ENCODE data around the gene FNDC3B. TPM values are rescaled to one million over a fixed set of nuclear protein-coding genes. Genes with fewer than 3 reads are reported as not detected.

FNDC3B gene
- polyA plus RNA-seq, 6 donors from 2014 or later = 1.2 to 3.1 (median 2.2) TPM; not detected in 1

DNA sequence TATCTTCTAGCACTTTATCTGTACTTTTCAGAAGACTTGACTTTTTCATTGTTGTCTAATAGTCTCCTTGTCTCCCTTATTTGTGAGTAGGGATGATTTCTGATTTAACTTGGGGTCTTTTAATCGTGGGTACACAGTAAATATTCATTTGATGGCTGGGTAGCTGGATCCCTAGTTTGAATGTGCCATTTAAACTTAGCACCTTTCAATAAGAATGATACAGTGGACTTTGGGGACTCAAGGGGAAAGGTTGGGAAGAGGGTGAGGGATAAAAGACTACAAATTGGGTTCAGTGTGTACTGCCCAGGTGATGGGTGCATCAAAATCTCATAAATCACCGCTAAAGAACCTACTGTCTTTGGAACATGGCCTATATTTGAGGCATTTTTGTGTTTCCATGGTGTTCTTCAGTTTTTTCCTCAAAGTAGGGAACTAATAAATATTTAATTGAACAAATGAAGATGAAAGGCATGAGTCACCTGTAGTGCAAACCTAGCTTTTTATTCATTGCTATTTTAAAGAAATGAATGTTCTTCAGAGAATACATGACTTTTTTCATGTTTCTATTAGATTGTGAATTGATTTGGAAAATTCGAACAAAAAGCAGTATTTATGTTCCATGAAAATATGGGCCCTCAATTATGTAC is 12.1 kb downstream of the FNDC3B start:
- Mint-ChIP-seq H3K9me3 (peaks cover 0 to 2% (median 0%) of the 10 kb centered on the region in 7 donors), H3K27me3 (peaks cover 0 to 11% (median 0%) of the 10 kb centered on the region in 3 donors), H3K27ac (no peak overlapping the region), H3K4me1 (peaks cover 4 to 11% (median 8%) of the 10 kb centered on the region in 3 donors), H3K4me3 (no peak overlapping the region), H3K36me3 (peaks cover 0 to 9% of the 10 kb centered on the region in 2 donors)
- ATAC-seq (ENCODE audit: low read depth in 2 of 2) = no peak
- no peak for DNase-seq

DNA sequence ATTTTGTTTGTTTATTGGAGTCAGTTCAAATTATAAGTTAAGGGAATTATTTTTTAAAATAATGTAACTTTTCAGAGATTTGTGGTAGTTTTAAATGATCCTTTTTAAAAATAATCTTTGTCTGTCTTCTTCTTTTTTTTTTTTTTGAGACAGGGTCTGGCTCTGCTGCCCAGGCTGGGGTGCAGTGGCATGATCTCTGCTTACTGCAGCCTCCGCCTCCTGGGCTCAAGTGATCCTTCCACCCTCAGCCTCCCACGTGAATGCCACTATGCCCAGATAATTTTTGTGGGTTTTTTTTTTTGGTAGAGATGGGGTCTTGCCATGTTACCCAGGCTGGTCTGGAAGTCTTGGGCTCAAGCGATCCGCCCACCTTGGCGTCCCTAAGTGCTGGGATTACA is 12.6 kb downstream of the FNDC3B start:
- Mint-ChIP-seq H3K4me1 (peaks cover 4 to 11% (median 8%) of the 10 kb centered on the region in 3 donors), H3K27me3 (peaks cover 0 to 12% (median under 1%) of the 10 kb centered on the region in 3 donors), H3K27ac (no peak overlapping the region), H3K4me3 (no peak overlapping the region), H3K9me3 (peaks cover 0 to 2% (median 0%) of the 10 kb centered on the region in 7 donors), H3K36me3 (peaks cover 0 to 9% of the 10 kb centered on the region in 2 donors)
- ATAC-seq (ENCODE audit: low read depth in 2 of 2) (no peak), DNase-seq (no peak)

DNA sequence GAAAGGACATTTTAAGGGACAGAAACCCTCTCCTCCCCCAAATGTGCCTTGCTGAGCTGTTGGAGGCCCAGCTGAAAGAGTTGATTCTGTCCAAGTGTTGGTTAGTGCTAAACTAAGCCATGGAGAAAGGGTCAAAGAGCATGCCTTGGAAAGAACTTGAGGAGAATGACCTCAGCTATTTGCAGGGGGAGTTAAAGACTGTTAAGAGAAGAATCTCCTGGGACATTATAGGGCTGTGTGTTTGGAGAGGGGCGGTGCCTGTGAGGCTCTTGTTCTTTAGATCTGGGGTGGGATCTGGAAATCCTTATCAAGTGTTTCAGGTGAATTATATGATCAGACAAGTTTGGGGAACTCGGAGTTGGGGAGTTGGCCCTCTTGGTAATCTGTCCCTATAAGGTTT is 13.0 kb downstream of the FNDC3B start:
- Mint-ChIP-seq H3K4me1 (peaks cover 4 to 11% (median 8%) of the 10 kb centered on the region in 3 donors), H3K27ac (no peak overlapping the region), H3K9me3 (peaks cover 0 to 2% (median 0%) of the 10 kb centered on the region in 7 donors), H3K36me3 (peaks cover 0 to 9% of the 10 kb centered on the region in 2 donors), H3K27me3 (peaks cover 0 to 12% (median 5%) of the 10 kb centered on the region in 3 donors), H3K4me3 (no peak overlapping the region)
- DNase-seq (no peak), ATAC-seq (ENCODE audit: low read depth in 2 of 2) (no peak)

DNA sequence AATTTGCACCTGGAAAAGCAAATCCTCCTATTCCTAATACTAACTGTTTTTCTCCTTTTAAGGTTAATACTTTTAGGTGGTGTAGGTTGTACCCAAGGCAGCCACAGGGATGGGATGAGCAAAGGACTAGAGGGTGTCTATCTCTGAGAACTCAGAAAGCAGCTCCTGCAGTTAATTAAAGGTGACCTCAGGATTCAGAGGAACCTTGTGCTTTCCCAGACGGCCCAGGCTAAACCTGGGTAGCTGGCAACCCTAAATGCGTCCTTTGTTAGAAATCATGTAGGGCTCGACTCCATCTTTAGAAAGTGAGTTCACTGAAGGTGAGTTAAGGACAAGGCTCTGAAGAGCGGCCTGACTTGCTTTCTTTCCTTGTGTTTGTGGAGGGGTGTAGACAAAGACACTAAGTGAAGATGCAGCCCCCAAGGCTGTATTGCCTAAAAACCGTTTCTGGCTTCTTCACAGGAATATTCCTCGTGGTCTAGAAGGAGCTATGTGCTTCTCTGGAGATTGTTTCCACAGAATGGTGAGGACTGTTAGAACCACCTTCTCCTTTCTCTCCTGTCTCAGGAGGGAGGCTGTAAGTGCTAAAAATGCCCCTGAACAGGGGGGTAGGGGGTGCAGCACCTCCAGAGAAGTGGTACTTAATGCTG is 14.9 kb downstream of the FNDC3B start:
- peaks cover 4 to 11% (median 8%) of the 10 kb centered on the region in 3 donors for H3K4me1 Mint-ChIP-seq
- no peak overlapping the region for H3K4me3 Mint-ChIP-seq
- H3K27ac Mint-ChIP-seq = peak overlapping the region in 1 of 6 donors; percentile 65

DNA sequence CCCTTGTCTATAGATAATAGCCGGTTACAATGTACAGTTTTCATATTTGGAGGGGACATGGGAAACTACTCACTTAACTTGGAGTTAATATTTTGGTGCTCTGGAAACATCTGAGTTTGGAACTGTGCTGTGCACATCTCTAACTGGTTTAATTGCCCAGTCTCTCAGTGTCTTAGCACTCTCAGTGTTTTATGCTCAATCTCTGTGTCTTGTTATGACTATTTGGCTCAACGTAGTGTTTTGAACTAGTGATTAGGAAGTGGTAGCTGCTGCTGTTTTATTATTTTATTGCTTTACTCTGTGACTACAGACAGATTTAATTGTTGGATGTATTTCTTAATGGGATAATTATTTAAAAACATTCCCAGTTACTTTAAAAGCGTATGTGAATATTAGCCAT is 17.0 kb downstream of the FNDC3B start:
- no peak for DNase-seq
- H3K27ac Mint-ChIP-seq = no peak overlapping the region
- no peak for ATAC-seq (ENCODE audit: low read depth in 2 of 2)
- H3K27me3 Mint-ChIP-seq = peaks cover 8 to 16% (median 14%) of the 10 kb centered on the region in 3 donors
- H3K36me3 Mint-ChIP-seq = peaks cover 0 to 9% of the 10 kb centered on the region in 2 donors
- peaks cover 4 to 16% (median 9%) of the 10 kb centered on the region in 3 donors for H3K4me1 Mint-ChIP-seq
- no peaks in the 10 kb centered on the region for H3K9me3 Mint-ChIP-seq
- no peak overlapping the region for H3K4me3 Mint-ChIP-seq

More for the DNA sequence above, 14.9 kb downstream of the FNDC3B start:
- Mint-ChIP-seq H3K36me3 (peaks cover 0 to 9% of the 10 kb centered on the region in 2 donors), H3K27me3 (peaks cover 0 to 12% (median 6%) of the 10 kb centered on the region in 3 donors), H3K9me3 (no peaks in the 10 kb centered on the region)
- DNase-seq (no peak), ATAC-seq (ENCODE audit: low read depth in 2 of 2) (no peak)

DNA sequence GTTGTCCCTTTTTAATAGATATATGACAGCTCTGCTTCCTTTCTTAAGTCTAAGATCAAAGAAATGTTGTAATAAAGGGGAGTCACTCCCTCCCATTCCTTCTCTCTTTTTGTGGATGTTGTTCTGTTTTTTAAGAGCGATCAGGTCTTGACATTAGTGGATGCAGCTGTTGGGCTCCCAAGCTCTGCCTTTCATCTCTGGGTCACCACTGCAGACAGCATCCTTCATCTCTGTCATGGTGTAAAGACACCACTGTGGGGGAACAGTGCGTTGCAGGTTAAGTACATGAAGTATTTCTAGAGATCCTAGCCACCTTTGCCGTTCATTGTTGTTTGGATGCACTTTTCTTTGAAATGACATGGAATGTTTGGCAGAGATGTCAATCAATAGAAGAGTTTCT is 17.7 kb downstream of the FNDC3B start:
- Mint-ChIP-seq H3K9me3 (no peaks in the 10 kb centered on the region), H3K4me1 (peaks cover 11 to 22% (median 16%) of the 10 kb centered on the region in 3 donors), H3K4me3 (no peak overlapping the region), H3K36me3 (peaks cover 0 to 7% of the 10 kb centered on the region in 2 donors), H3K27ac (no peak overlapping the region), H3K27me3 (peaks cover 8 to 23% (median 14%) of the 10 kb centered on the region in 3 donors)
- DNase-seq (no peak), ATAC-seq (ENCODE audit: low read depth in 2 of 2) (no peak)

DNA sequence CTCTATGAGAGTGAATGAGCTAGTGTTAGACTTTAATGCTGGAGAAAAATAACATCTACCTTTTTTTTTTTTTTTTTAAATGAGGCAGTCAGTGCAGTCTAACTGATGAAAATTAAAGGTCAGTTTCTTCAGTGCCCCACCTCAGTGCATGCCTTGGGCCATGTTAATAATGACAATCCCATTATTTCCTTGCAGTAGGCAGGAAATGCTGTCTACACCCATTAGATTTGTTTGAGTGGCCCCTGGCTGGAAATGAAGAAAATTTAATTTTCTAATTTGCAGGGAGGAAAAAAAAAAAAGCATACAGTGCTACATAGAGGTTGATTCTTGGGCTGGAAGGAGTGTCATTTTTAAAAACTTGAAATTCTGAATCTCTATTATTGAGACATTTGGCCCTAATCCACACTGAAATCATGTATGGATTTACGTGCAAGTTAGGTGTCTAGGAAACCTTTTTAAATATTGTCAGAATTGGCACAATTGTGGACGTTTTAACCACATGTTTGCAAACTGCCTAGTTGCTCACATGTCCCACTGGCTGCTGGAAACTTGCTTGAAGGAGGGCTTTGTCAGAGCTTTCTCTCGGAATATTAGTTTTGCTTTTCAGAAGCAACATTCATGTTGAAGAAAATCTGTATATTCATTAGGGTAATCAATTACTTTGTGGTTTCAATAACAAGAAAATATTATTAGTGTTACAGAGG is 18.4 kb downstream of the FNDC3B start:
- Mint-ChIP-seq H3K4me3 (no peak overlapping the region), H3K36me3 (no peaks in the 10 kb centered on the region)

DNA sequence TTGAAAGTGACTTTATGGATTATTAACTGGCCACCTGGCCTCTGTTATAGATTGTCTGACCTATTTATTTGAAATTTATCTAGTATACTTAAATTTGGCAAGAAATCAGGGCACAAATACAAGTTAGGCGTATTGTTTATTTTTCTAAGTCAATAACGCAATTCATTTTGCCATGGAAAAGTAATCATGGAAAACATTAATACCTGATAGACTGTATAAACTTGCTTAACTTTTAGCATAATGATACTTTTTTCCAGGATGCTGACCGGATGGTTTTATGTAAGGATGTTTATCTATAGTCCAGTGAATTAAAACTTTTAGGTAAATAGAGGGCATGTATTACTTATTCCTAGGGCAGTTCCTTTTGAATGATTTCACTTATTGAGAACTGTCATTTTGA is 20.2 kb downstream of the FNDC3B start:
- no peak overlapping the region for H3K27ac Mint-ChIP-seq

More for the DNA sequence above, 18.4 kb downstream of the FNDC3B start:
- Mint-ChIP-seq H3K4me1 (peaks cover 13 to 29% (median 23%) of the 10 kb centered on the region in 3 donors), H3K27ac (no peak overlapping the region), H3K9me3 (no peaks in the 10 kb centered on the region), H3K27me3 (peaks cover 9 to 26% (median 17%) of the 10 kb centered on the region in 3 donors)
- DNase-seq (no peak), ATAC-seq (ENCODE audit: low read depth in 2 of 2) (no peak)

DNA sequence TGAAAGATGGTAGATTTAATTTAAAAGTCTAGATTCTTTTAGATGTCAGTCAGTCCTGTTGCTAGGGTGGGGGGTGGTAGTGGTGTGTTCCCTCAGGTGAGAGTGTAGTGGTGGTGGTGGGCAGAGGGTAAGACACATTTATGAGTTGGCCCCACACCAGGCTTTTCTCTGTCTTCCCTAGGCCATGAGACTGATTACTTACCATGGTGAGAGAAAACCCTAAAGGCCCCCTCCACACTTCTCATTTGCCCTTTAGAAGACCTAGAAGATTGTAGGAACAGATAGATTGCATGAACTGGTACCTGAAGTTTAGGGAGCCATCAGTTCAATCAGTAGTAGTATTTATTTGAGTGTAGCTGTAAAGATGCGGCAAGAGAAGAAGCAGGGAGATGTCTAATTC is 20.9 kb downstream of the FNDC3B start:
- Mint-ChIP-seq H3K27me3 (peaks cover 29 to 47% (median 41%) of the 10 kb centered on the region in 3 donors), H3K36me3 (peaks cover 0 to 8% of the 10 kb centered on the region in 2 donors), H3K4me3 (no peak overlapping the region), H3K9me3 (peaks cover 0 to 12% (median 4%) of the 10 kb centered on the region in 7 donors), H3K27ac (peak overlapping the region in 1 of 6 donors; percentile 24), H3K4me1 (peaks cover 13 to 33% (median 27%) of the 10 kb centered on the region in 3 donors)
- no peak for ATAC-seq (ENCODE audit: low read depth in 2 of 2)
- DNase-seq = no peak

More for the DNA sequence above, 20.2 kb downstream of the FNDC3B start:
- DNase-seq (no peak), ATAC-seq (ENCODE audit: low read depth in 2 of 2) (no peak)
- Mint-ChIP-seq H3K9me3 (peaks cover 0 to 9% (median 4%) of the 10 kb centered on the region in 7 donors), H3K36me3 (peaks cover 0 to 8% of the 10 kb centered on the region in 2 donors), H3K4me3 (no peak overlapping the region), H3K27me3 (peaks cover 24 to 43% (median 35%) of the 10 kb centered on the region in 3 donors), H3K4me1 (peaks cover 13 to 38% (median 28%) of the 10 kb centered on the region in 3 donors)

DNA sequence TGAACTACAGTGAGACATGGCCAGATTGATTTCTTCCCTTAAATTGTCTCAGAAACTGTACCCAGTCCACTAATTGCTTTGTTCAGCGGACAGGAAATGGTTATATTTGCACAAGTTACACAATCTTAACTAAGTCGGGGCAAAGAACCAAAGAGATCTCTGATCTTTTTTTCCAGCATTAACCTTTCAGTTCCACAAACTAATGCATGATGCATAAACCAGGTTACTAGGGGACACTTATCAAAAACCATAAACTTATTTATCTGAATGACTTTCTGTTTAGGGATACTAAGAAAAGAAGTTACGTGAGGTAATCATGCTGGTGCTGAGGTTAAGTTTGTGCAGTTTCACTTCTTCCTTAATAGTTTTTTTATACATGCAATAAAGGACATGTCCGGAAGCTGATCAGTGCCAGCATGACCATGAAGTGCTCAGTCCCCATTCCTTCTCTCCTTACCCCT is 22.4 kb downstream of the FNDC3B start:
- DNase-seq (peak; percentile 57), ATAC-seq (ENCODE audit: low read depth in 2 of 2) (peak; percentile 95 to 98)
- Mint-ChIP-seq H3K9me3 (peaks cover 0 to 12% (median 4%) of the 10 kb centered on the region in 7 donors), H3K4me3 (peak overlapping the region; percentile 10 to 85 (median 71)), H3K27ac (peak overlapping the region in 2 of 6 donors; percentile 10 to 34), H3K27me3 (peaks cover 38 to 52% (median 50%) of the 10 kb centered on the region in 3 donors), H3K4me1 (peaks cover 9 to 28% (median 19%) of the 10 kb centered on the region in 3 donors), H3K36me3 (peaks cover 0 to 8% of the 10 kb centered on the region in 2 donors)

DNA sequence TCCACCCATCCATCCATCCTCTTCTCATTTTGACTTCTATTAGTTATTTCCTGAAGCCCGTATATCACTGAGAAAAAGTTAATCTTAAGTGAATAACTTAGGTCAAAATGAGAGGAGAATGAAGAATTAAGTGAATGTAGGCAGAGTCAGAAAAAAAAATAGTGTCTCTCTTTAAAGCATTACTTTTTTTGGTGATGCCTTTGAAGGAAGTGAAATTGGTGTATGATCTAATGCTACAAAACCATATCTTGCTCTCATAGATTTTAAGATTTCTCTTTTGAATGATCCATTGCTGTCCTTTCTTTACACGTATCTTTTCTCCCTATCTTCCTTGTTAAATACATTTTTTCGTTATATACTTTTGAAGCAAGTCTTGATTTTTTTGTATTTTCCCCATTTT is 23.4 kb downstream of the FNDC3B start:
- Mint-ChIP-seq H3K36me3 (peaks cover 0 to 8% of the 10 kb centered on the region in 2 donors), H3K27ac (peak overlapping the region in 1 of 6 donors; percentile 24), H3K9me3 (peaks cover 0 to 12% (median 4%) of the 10 kb centered on the region in 7 donors), H3K27me3 (peaks cover 46 to 61% (median 47%) of the 10 kb centered on the region in 3 donors), H3K4me3 (peak overlapping the region in 4 of 8 donors; percentile 50 to 85 (median 73)), H3K4me1 (peaks cover 9 to 29% (median 19%) of the 10 kb centered on the region in 3 donors)
- ATAC-seq (ENCODE audit: low read depth in 2 of 2) (no peak), DNase-seq (no peak)

DNA sequence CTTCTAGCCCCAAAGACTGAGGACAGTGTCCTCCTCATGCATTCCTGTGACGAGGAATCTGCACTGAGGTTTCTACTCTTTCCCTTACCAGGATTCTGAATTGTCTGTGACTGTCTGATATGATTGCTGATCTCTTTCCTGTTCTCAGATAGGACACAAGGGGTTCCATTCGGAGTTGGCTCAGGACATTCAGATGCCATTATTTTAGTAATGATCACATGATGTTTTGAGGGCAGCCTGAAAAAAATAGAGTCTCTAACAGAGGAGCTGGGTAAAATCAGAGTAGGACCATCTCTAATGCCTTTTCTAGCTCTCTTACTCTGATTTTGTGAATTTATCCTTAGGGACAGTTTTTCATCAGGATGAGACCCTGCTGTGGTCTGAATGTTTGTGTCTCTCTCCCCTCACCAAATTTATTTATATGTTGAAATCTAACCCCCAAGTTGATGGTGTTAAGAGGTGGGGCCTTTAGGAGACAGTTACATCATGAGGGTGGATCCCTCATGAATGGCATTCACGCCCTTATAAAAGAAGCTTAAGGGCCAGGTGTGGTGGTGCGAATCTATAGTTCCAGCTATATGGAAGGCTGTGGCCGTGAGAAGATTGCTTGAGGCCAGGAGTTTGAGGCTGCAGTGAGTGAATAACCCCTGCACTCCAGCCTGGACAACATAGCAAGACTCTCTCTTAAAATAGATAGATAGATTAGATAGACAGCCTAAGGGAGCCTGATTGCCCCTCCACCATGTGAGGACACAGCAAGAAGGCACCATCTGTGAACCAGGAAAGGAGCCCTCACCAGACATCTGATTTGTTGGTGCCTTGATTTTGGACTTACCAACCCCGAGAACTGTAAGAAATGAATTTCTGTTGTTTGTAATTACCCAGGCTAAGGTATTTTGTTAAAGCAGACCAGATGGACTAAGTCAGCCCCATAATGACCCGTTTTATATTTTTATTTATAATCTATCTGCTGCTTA is 24.4 kb downstream of the FNDC3B start:
- H3K4me1 Mint-ChIP-seq = peaks cover 9 to 30% (median 19%) of the 10 kb centered on the region in 3 donors
- H3K27ac Mint-ChIP-seq = peak overlapping the region in 2 of 6 donors; percentile 40 to 44
- no peak for DNase-seq
- peaks cover 0 to 8% of the 10 kb centered on the region in 2 donors for H3K36me3 Mint-ChIP-seq
- ATAC-seq (ENCODE audit: low read depth in 2 of 2) = no peak
- H3K27me3 Mint-ChIP-seq = peaks cover 52 to 66% (median 54%) of the 10 kb centered on the region in 3 donors
- H3K4me3 Mint-ChIP-seq = peak overlapping the region in 1 of 8 donors; percentile 8
- peaks cover 0 to 12% (median 4%) of the 10 kb centered on the region in 7 donors for H3K9me3 Mint-ChIP-seq

Measured in naive B cell (primary cell).